Ovary (tissue), 9 donors: ENCODE measurements around the gene COMMD7. TPM values are rescaled to one million over a fixed set of nuclear protein-coding genes. Genes with fewer than 3 reads are reported as not detected.
"Not testable (repeated sequence)": the region's sequence is repeated elsewhere in the genome, so short reads cannot be mapped to it uniquely, and the experiment has no call there.

Experiments
- DNase-seq, 5 donors: peaks; one replicate each; pipeline ENCODE4 v3.0.0-alpha.2; 2019 to 2020
- H3K27ac ChIP-seq, 2 donors: fragments of 200-600 bp; one replicate each; pipeline versions ENCODE4 v1.5.1 to v1.8.0; 2019 to 2022
- H3K27me3 ChIP-seq: fragments of 200-600 bp; one replicate; pipeline ENCODE4 v1.8.0; 2022
- H3K36me3 ChIP-seq: fragments of 200-600 bp; sonication (generic); one replicate; pipeline ENCODE4 v1.5.1; 2019
- H3K4me1 ChIP-seq: one replicate; pipeline ENCODE4 v1.8.1; 2013; ENCODE audit warnings: mild to moderate bottlenecking, moderate library complexity; ENCODE audit not compliant: insufficient read depth
- H3K4me3 ChIP-seq: fragments of 200-600 bp; sonication (generic); one replicate; pipeline ENCODE4 v1.5.1; 2017
- H3K9me3 ChIP-seq, 2 donors: fragments of 200-600 bp in 1 of 2; sonication (generic) in 1 of 2; one replicate each; pipeline versions ENCODE4 v1.5.1 to v1.8.1; 2013 to 2019; ENCODE audit warnings: mild to moderate bottlenecking in 1 of 2, moderate library complexity in 1 of 2
- CTCF ChIP-seq, 3 donors: fragments of 450-650 bp in 2 of 3; fragments of 200-600 bp in 1 of 3; IDR thresholded peaks; one replicate each; pipeline versions ENCODE4 v1.5.1 to v1.8.0; 2016 to 2022; ENCODE audit warnings: antibody characterized with exemption in 3 of 3, mild to moderate bottlenecking in 1 of 3
- EP300 ChIP-seq: sonication (generic); formaldehyde crosslinking; IDR thresholded peaks from one replicate; pipeline ENCODE4 v1.6.1; 2017; ENCODE audit warnings: antibody characterized with exemption
- POLR2A ChIP-seq: fragments of 450-650 bp; IDR thresholded peaks from one replicate; pipeline ENCODE4 v1.6.1; 2017; ENCODE audit warnings: antibody characterized with exemption, mild to moderate bottlenecking, moderate library complexity
- WGBS, 3 donors: extraction: QIAGEN DNeasy Blood & Tissue Kit in 1 of 3; methylation state at CpG; one replicate each; pipeline versions ENCODE4 v1.1.5 to v1.1.7; 2013 to 2017; 5-methylcytosine and 5-hydroxymethylcytosine counted together
- intact Hi-C, 4 donors: fragments of 100-400 bp; cut with DNase I; formaldehyde crosslinking; loops; one replicate each; pipeline versions ENCODE4 v1.11.0 to v1.15.1; 2022 to 2023
- polyA plus RNA-seq, 2 donors: library from polyadenylated mRNA; stranded (reverse); fragments of 200-250 nt in 1 of 2; fragments of 350-450 nt in 1 of 2; fragmentation: Illumina TruSeq in 1 of 2; extraction: RNeasy Lipid Tissue Mini Kit (QIAGEN cat#74804) in 1 of 2; gene quantifications; one replicate each; pipeline ENCODE4 v1.2.3, GENCODE V29; 2013 to 2014
- total RNA-seq, 7 donors: library from RNA; depleted of rRNA in 2 of 7; stranded (reverse); fragments of >200 nt in 2 of 7; fragmentation: NEBNext Ultra II Directional in 3 of 7; extraction: Animal tissue kit (Norgen Biotek cat#: 25700) in 3 of 7; gene quantifications; one replicate each; pipeline versions ENCODE4 v1.1.0 to v1.2.4, GENCODE V29; 2016 to 2023
- donor health status: DM: no; HTN: no; CAD: no; lungs with moderate emphysema.
- donor health status: DM: no; HTN: no; CAD: no.
- donor health status: Bipolar disorder and iron deficiency.
- donor health status: DM: yes; HTN: yes; CAD: no.
- donor health status: DM: no; HTN: no; CAD: no.
- donor health status: DM: yes; HTN: yes; CAD: no.

Gene COMMD7
- total and polyA plus RNA-seq, 9 donors = 14.2 to 51.8 (median 26.3) TPM

GRCh38 chr20:32773855-32774254, 30.6 kb upstream of the COMMD7 start:
- intact Hi-C loops = loop anchor here in 2 of 4 donors (10.0 kb wide), 2 partner anchors 89 to 99 kb away; partner anchors contain the start of gene C20orf203 (in 1 of the 2)
- no peak for DNase-seq
- TF ChIP-seq EP300 (no peak), CTCF (IDR thresholded peaks at IDR 0.05) (no peak), POLR2A (no peak)

GRCh38 chr20:32773223-32773622, 30.0 kb upstream of the COMMD7 start:
- no peaks in the 10 kb centered on the region for H3K27me3 ChIP-seq
- TF ChIP-seq EP300 = no peak
- TF ChIP-seq POLR2A = no peak
- TF ChIP-seq CTCF (IDR thresholded peaks at IDR 0.05) = no peak
- 91 to 96% (median 95%) methylated on average over 2 of the region's 2 CpGs for WGBS, 3 donors
- DNase-seq = no peak
- intact Hi-C loops = loop anchor here in 2 of 4 donors (10.0 kb wide), 2 partner anchors 88 to 98 kb away; partner anchors contain the start of gene C20orf203 (in 1 of the 2)
- no peaks in the 10 kb centered on the region for H3K4me1 ChIP-seq
- no peaks in the 10 kb centered on the region for H3K9me3 ChIP-seq
- H3K36me3 ChIP-seq = no peaks in the 10 kb centered on the region
- H3K27ac ChIP-seq = no peak overlapping the region
- H3K4me3 ChIP-seq = no peak overlapping the region

More at GRCh38 chr20:32773855-32774254, 30.6 kb upstream of the COMMD7 start:
- H3K4me1 ChIP-seq = no peaks in the 10 kb centered on the region
- no peak overlapping the region for H3K4me3 ChIP-seq
- H3K27me3 ChIP-seq = no peaks in the 10 kb centered on the region
- no peaks in the 10 kb centered on the region for H3K9me3 ChIP-seq
- H3K36me3 ChIP-seq = no peaks in the 10 kb centered on the region
- WGBS, 3 donors = 91 to 96% (median 94%) methylated on average over 8 of the region's 8 CpGs
- H3K27ac ChIP-seq = no peak overlapping the region

GRCh38 chr20:32772046-32772445, 28.8 kb upstream of the COMMD7 start:
- intact Hi-C loops = loop anchor here in 2 of 4 donors (10.0 kb wide), 2 partner anchors 87 to 97 kb away; partner anchors contain the start of gene C20orf203 (in 1 of the 2)
- no peak for TF ChIP-seq CTCF (IDR thresholded peaks at IDR 0.05)
- TF ChIP-seq POLR2A = no peak
- TF ChIP-seq EP300 = no peak

GRCh38 chr20:32767418-32768198, 24.3 kb upstream of the COMMD7 start:
- TF ChIP-seq CTCF (IDR thresholded peaks at IDR 0.05) = no peak
- no peak for DNase-seq
- H3K4me1 ChIP-seq = peaks cover 3% of the 10 kb centered on the region
- H3K36me3 ChIP-seq = no peaks in the 10 kb centered on the region
- H3K27ac ChIP-seq = no peak overlapping the region
- H3K4me3 ChIP-seq = no peak overlapping the region
- H3K27me3 ChIP-seq = no peaks in the 10 kb centered on the region
- WGBS, 3 donors = 53 to 66% (median 58%) methylated on average over 9 of the region's 9 CpGs
- no peaks in the 10 kb centered on the region for H3K9me3 ChIP-seq
- intact Hi-C loops = no loop called here

More at GRCh38 chr20:32772046-32772445, 28.8 kb upstream of the COMMD7 start:
- no peaks in the 10 kb centered on the region for H3K4me1 ChIP-seq
- H3K27ac ChIP-seq = no peak overlapping the region
- WGBS, 3 donors = 92 to 97% (median 94%) methylated on average over 3 of the region's 3 CpGs
- H3K4me3 ChIP-seq = no peak overlapping the region
- no peaks in the 10 kb centered on the region for H3K27me3 ChIP-seq
- H3K36me3 ChIP-seq = no peaks in the 10 kb centered on the region
- DNase-seq = no peak
- H3K9me3 ChIP-seq = no peaks in the 10 kb centered on the region

- H3K9me3 ChIP-seq, H3K27ac ChIP-seq, H3K36me3 ChIP-seq, H3K27me3 ChIP-seq, intact Hi-C loops, H3K4me1 ChIP-seq, H3K4me3 ChIP-seq, DNase-seq: not testable (repeated sequence)
- 86 to 92% (median 89%) methylated on average over 17 of the region's 17 CpGs for WGBS, 3 donors
These were observed 22.1 kb upstream of the COMMD7 start for GRCh38 chr20:32765230-32765875.
